Activated CD4-positive, alpha-beta T cell treated with anti-CD3 and anti-CD28 coated beads, Interleukin-10, Interleukin-2, amounts not matched to agents 100 ng/mL and 50 ng/mL, durations not matched to agents 16 hours and 8 hours (primary cell): Measurements from ENCODE around the gene KCTD1.

Source experiments
- DNase-seq: peaks from one replicate; pipeline ENCODE4 v3.0.0-alpha.2; 2020

Gene KCTD1

GRCh38 chr18:26519114-26519513, 29.2 kb downstream of the KCTD1 start:
- no peak for DNase-seq

- no peak for DNase-seq
Measured at GRCh38 chr18:26516964-26517363, 31.4 kb downstream of the KCTD1 start.

GRCh38 chr18:26515643-26516487, 32.5 kb downstream of the KCTD1 start:
- DNase-seq = no peak

GRCh38 chr18:26511339-26512071, 36.8 kb downstream of the KCTD1 start:
- DNase-seq = no peak

GRCh38 chr18:26510337-26510736, 38.0 kb downstream of the KCTD1 start:
- no peak for DNase-seq

- no peak for DNase-seq
Measured at GRCh38 chr18:26506012-26506411, 42.3 kb downstream of the KCTD1 start.

GRCh38 chr18:26504831-26505230, 43.5 kb downstream of the KCTD1 start:
- no peak for DNase-seq

- no peak for DNase-seq
Measured at GRCh38 chr18:26503382-26503781, 45.0 kb downstream of the KCTD1 start.

GRCh38 chr18:26502823-26503222, 45.5 kb downstream of the KCTD1 start:
- DNase-seq = no peak

GRCh38 chr18:26497866-26498265, 50.5 kb downstream of the KCTD1 start:
- no peak for DNase-seq

- DNase-seq = no peak
Measured at GRCh38 chr18:26496528-26496927, 51.8 kb downstream of the KCTD1 start.

- no peak for DNase-seq
Measured at GRCh38 chr18:26495287-26495686, 53.1 kb downstream of the KCTD1 start.

GRCh38 chr18:26493021-26493420, 55.3 kb downstream of the KCTD1 start:
- DNase-seq = no peak

GRCh38 chr18:26491194-26491816, 57.0 kb downstream of the KCTD1 start:
- DNase-seq = no peak

GRCh38 chr18:26489881-26490280, 58.5 kb downstream of the KCTD1 start:
- no peak for DNase-seq

GRCh38 chr18:26489191-26489590, 59.2 kb downstream of the KCTD1 start:
- DNase-seq = no peak

GRCh38 chr18:26488417-26489009, 59.8 kb downstream of the KCTD1 start:
- DNase-seq = no peak

GRCh38 chr18:26487437-26487836, 60.9 kb downstream of the KCTD1 start:
- DNase-seq = peak; percentile 32

- no peak for DNase-seq
Measured at GRCh38 chr18:26483633-26484032, 64.7 kb downstream of the KCTD1 start.

GRCh38 chr18:26482569-26482968, 65.8 kb downstream of the KCTD1 start:
- DNase-seq = no peak

- no peak for DNase-seq
Measured at GRCh38 chr18:26480897-26481795, 67.2 kb downstream of the KCTD1 start.

- no peak for DNase-seq
Measured at GRCh38 chr18:26479681-26480079, 68.7 kb downstream of the KCTD1 start.
